MM.1S (cell line): ENCODE data around the gene OXER1.

ENCODE experiments used
- DNase-seq: peaks from one replicate; pipeline ENCODE4 v3.0.0-alpha.2; 2015
- H2AFZ ChIP-seq: fragments of 300-600 bp; sonication (generic); 2 replicates; pipeline ENCODE4 v1.6.0; 2016; ENCODE audit warnings: antibody characterized with exemption, low read length
- H3F3A ChIP-seq: fragments of 300-600 bp; sonication (generic); 2 replicates; pipeline ENCODE4 v1.6.1; 2016; ENCODE audit warnings: mild to moderate bottlenecking, antibody characterized with exemption, low read length, moderate library complexity, mixed read lengths; ENCODE audit not compliant: insufficient read depth
- H3K27ac ChIP-seq: fragments of 300-600 bp; sonication (generic); 2 replicates; pipeline ENCODE4 v1.5.1; 2016; ENCODE audit warnings: mild to moderate bottlenecking, low read length
- H3K27me3 ChIP-seq: fragments of 300-600 bp; sonication (generic); replicated peaks from 2 replicates; pipeline ENCODE4 v1.6.0; 2016; ENCODE audit warnings: low read length; ENCODE audit not compliant: insufficient read depth
- H3K36me3 ChIP-seq: fragments of 300-600 bp; sonication (generic); replicated peaks from 2 replicates; pipeline ENCODE4 v1.6.1; 2016; ENCODE audit warnings: mild to moderate bottlenecking, low read length, mixed read lengths; ENCODE audit not compliant: insufficient read depth
- H3K4me1 ChIP-seq: fragments of 300-600 bp; sonication (generic); 2 replicates; pipeline ENCODE4 v1.6.1; 2016; ENCODE audit warnings: low read length, mixed read lengths
- H3K4me2 ChIP-seq: fragments of 300-600 bp; sonication (generic); 2 replicates; pipeline ENCODE4 v1.6.0; 2016; ENCODE audit warnings: low read depth, low read length
- H3K4me3 ChIP-seq: fragments of 300-600 bp; sonication (generic); 2 replicates; pipeline ENCODE4 v1.5.1; 2016; ENCODE audit warnings: low read length, mixed read lengths
- H3K79me2 ChIP-seq: fragments of 300-600 bp; sonication (generic); 2 replicates; pipeline ENCODE4 v1.6.1; 2016; ENCODE audit warnings: mixed run types, low read length, mixed read lengths
- H3K9ac ChIP-seq: fragments of 300-600 bp; sonication (generic); 2 replicates; pipeline ENCODE4 v1.6.1; 2016; ENCODE audit warnings: low read length, mixed read lengths
- H3K9me2 ChIP-seq: fragments of 300-600 bp; sonication (generic); replicated peaks from 2 replicates; pipeline ENCODE4 v1.6.1; 2016; ENCODE audit warnings: mild to moderate bottlenecking, low read length, mixed read lengths; ENCODE audit not compliant: insufficient read depth
- H3K9me3 ChIP-seq: fragments of 300-600 bp; sonication (generic); replicated peaks from 2 replicates; pipeline ENCODE4 v1.6.1; 2016; ENCODE audit warnings: mild to moderate bottlenecking, low read length, mixed read lengths; ENCODE audit not compliant: insufficient read depth
- H4K20me1 ChIP-seq: fragments of 300-600 bp; sonication (generic); 2 replicates; pipeline ENCODE4 v1.6.1; 2016; ENCODE audit warnings: mild to moderate bottlenecking, low read length, moderate library complexity, mixed read lengths; ENCODE audit not compliant: insufficient read depth
- CTCF ChIP-seq: fragments of 300-600 bp; sonication (generic); IDR thresholded peaks from 2 replicates; pipeline ENCODE4 v1.5.1; 2016; ENCODE audit warnings: antibody characterized with exemption, low read length, mixed read lengths
- EZH2 ChIP-seq: fragments of 300-600 bp; sonication (generic); optimal IDR thresholded peaks from 2 replicates; pipeline ENCODE3; 2017; ENCODE audit warnings: low read depth, mild to moderate bottlenecking, antibody characterized with exemption, low read length, mixed read lengths
- EZH2phosphoT487 ChIP-seq: fragments of 300-600 bp; sonication (generic); IDR thresholded peaks from 2 replicates; pipeline ENCODE4 v1.6.1; 2018; ENCODE audit warnings: antibody characterized with exemption, low read length

OXER1 gene

GRCh38 chr2:42743659-42743990 is 20.3 kb downstream of the OXER1 start:
- H3F3A ChIP-seq, result no peaks in the 10 kb centered on the region
- no peak overlapping the region for H3K27ac ChIP-seq
- H3K79me2 ChIP-seq, result no peaks in the 10 kb centered on the region
- no peaks in the 10 kb centered on the region for H3K27me3 ChIP-seq
- H2AFZ ChIP-seq, result no peak overlapping the region
- H4K20me1 ChIP-seq, result no peaks in the 10 kb centered on the region
- H3K4me2 ChIP-seq, result no peak overlapping the region
- no peaks in the 10 kb centered on the region for H3K4me1 ChIP-seq
- no peak overlapping the region for H3K9ac ChIP-seq
- H3K9me2 ChIP-seq, result no peaks in the 10 kb centered on the region; the same call in 1 of the 2 replicates
- H3K4me3 ChIP-seq, result no peak overlapping the region
- DNase-seq, result no peak
- no peaks in the 10 kb centered on the region for H3K36me3 ChIP-seq
- no peaks in the 10 kb centered on the region for H3K9me3 ChIP-seq
- TF ChIP-seq CTCF (no peak), EZH2 (no peak), EZH2phosphoT487 (no peak)

DNA sequence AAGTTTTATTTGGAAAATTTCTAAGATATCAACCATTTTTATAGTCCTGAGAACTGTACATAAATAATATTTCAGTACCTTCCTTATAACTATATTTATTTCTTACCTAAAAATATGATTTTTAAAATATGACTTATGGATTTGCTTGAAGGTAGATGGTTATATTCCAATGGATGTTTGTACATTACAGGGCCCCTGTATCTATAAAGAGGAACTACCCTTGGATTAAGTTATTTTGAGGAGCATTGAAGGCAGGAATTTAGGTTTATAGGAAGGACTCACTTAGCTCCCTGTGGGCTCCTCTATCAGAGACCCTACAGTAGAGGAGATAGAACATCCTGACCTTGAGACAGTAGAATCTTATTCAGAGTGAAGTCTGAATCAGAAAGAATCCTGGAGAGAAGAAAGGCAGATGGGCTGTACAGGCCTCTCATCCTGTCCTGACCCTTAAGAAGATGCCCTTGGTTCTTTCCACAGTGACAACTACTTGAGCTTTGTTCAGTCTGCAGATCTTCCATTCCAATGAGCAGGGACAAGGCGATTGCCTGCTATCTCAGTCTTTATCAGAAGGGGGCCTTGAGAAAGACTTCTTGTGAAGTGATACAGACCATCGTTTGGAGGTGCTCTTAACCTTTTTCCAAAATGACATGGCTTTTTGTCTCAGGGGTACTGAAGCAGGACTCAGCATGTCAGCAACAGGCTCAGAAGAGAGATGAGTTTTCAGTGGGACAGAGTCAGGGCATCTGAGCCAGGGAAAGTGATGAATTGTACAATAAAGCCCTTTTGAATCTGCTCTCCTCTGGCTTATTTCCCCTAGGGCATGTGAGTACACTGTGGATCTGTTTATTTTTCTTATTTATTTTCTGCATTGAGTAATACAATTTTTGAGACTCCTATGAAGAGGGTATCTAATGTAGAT is 20.9 kb downstream of the OXER1 start:
- H3K27ac ChIP-seq, result no peak overlapping the region
- no peaks in the 10 kb centered on the region for H3K4me1 ChIP-seq
- H4K20me1 ChIP-seq, result no peaks in the 10 kb centered on the region
- TF ChIP-seq CTCF (no peak), EZH2 (no peak), EZH2phosphoT487 (no peak)
- H3K4me2 ChIP-seq, result no peak overlapping the region
- no peak overlapping the region for H3K9ac ChIP-seq
- H2AFZ ChIP-seq, result no peak overlapping the region
- H3K9me3 ChIP-seq, result no peaks in the 10 kb centered on the region
- H3K9me2 ChIP-seq, result no peaks in the 10 kb centered on the region; the same call in 1 of the 2 replicates
- no peaks in the 10 kb centered on the region for H3K36me3 ChIP-seq
- H3K4me3 ChIP-seq, result no peak overlapping the region
- no peak for DNase-seq
- no peaks in the 10 kb centered on the region for H3K27me3 ChIP-seq
- H3K79me2 ChIP-seq, result no peaks in the 10 kb centered on the region
- H3F3A ChIP-seq, result no peaks in the 10 kb centered on the region

GRCh38 chr2:42741140-42741539 is 22.8 kb downstream of the OXER1 start:
- no peaks in the 10 kb centered on the region for H3K27me3 ChIP-seq
- H3K4me2 ChIP-seq, result no peak overlapping the region
- no peaks in the 10 kb centered on the region for H3K9me3 ChIP-seq
- no peak overlapping the region for H3K27ac ChIP-seq
- H4K20me1 ChIP-seq, result no peaks in the 10 kb centered on the region
- H3K9ac ChIP-seq, result no peak overlapping the region
- no peaks in the 10 kb centered on the region for H3K4me1 ChIP-seq
- no peaks in the 10 kb centered on the region for H3K79me2 ChIP-seq
- H3F3A ChIP-seq, result no peaks in the 10 kb centered on the region
- no peak overlapping the region for H3K4me3 ChIP-seq
- no peak for DNase-seq
- H2AFZ ChIP-seq, result no peak overlapping the region
- no peaks in the 10 kb centered on the region; the same call in 1 of the 2 replicates for H3K9me2 ChIP-seq
- no peaks in the 10 kb centered on the region for H3K36me3 ChIP-seq
- no peak for TF ChIP-seq EZH2phosphoT487
- TF ChIP-seq EZH2, result no peak
- TF ChIP-seq CTCF, result no peak
